RWPE2 (cell line): Measurements from ENCODE around the gene EBPL.

Experiments
- ATAC-seq: fragments of 200-7000 bp; cut with Tn5 transposase; 3 replicates; pipeline ENCODE4 v1.9.1; 2021; ENCODE audit warnings: low read depth
- DNase-seq: peaks from one replicate; pipeline ENCODE4 v3.0.0-alpha.2; 2020; ENCODE audit warnings: low spot score
- H3K27ac ChIP-seq: fragments of 450-650 bp; 2 replicates; pipeline ENCODE4 v1.5.1; 2017; ENCODE audit warnings: mild to moderate bottlenecking; ENCODE audit not compliant: poor library complexity, severe bottlenecking
- H3K27me3 ChIP-seq: fragments of 250-450 bp; sonication (Bioruptor Pico); 2 replicates; pipeline ENCODE4 v1.5.1; 2021; ENCODE audit warnings: mild to moderate bottlenecking, moderate library complexity; ENCODE audit not compliant: insufficient read depth, poor library complexity, severe bottlenecking
- H3K36me3 ChIP-seq: fragments of 250-450 bp; sonication (Bioruptor Pico); 2 replicates; pipeline ENCODE4 v1.5.1; 2020; ENCODE audit warnings: low read depth, mild to moderate bottlenecking, moderate library complexity
- H3K4me1 ChIP-seq: fragments of 250-450 bp; sonication (Bioruptor Pico); 2 replicates; pipeline ENCODE4 v1.5.1; 2021; ENCODE audit warnings: mild to moderate bottlenecking, moderate library complexity; ENCODE audit not compliant: insufficient read depth, poor library complexity, severe bottlenecking
- H3K4me3 ChIP-seq: fragments of 250-450 bp; sonication (Bioruptor Pico); 2 replicates; pipeline ENCODE4 v1.5.1; 2021; ENCODE audit warnings: mild to moderate bottlenecking, moderate library complexity; ENCODE audit not compliant: severe bottlenecking
- H3K9me3 ChIP-seq: fragments of 250-450 bp; sonication (Bioruptor Pico); 2 replicates; pipeline ENCODE4 v1.5.1; 2021; ENCODE audit warnings: mild to moderate bottlenecking, moderate library complexity; ENCODE audit not compliant: severe bottlenecking
- CTCF ChIP-seq: fragments of 450-650 bp; IDR thresholded peaks from one replicate; pipeline ENCODE4 v1.5.1; 2017; ENCODE audit warnings: mild to moderate bottlenecking, moderate library complexity; ENCODE audit not compliant: poor library complexity, severe bottlenecking

EBPL gene

GRCh38 chr13:49625392-49626079, 65.8 kb downstream of the EBPL start:
- no peak for ATAC-seq
- Histone ChIP-seq H3K4me1 (no peaks in the 10 kb centered on the region), H3K27ac (no peak overlapping the region), H3K36me3 (no peaks in the 10 kb centered on the region), H3K9me3 (no peaks in the 10 kb centered on the region), H3K27me3 (no peaks in the 10 kb centered on the region), H3K4me3 (no peak overlapping the region)
- TF ChIP-seq CTCF = no peak
- no peak for DNase-seq

GRCh38 chr13:49624229-49624628, 67.1 kb downstream of the EBPL start:
- Histone ChIP-seq H3K4me1 (no peaks in the 10 kb centered on the region), H3K4me3 (no peak overlapping the region), H3K27me3 (no peaks in the 10 kb centered on the region), H3K36me3 (no peaks in the 10 kb centered on the region), H3K9me3 (no peaks in the 10 kb centered on the region), H3K27ac (no peak overlapping the region)
- no peak for TF ChIP-seq CTCF
- DNase-seq (no peak), ATAC-seq (no peak)

- Histone ChIP-seq H3K9me3 (no peaks in the 10 kb centered on the region), H3K4me3 (no peak overlapping the region), H3K4me1 (no peaks in the 10 kb centered on the region), H3K36me3 (no peaks in the 10 kb centered on the region), H3K27me3 (no peaks in the 10 kb centered on the region), H3K27ac (no peak overlapping the region)
- DNase-seq (no peak), ATAC-seq (no peak)
- no peak for TF ChIP-seq CTCF
Measured at GRCh38 chr13:49622174-49622946, 68.9 kb downstream of the EBPL start.

GRCh38 chr13:49620170-49620621, 71.1 kb downstream of the EBPL start:
- Histone ChIP-seq H3K4me3 (no peak overlapping the region), H3K4me1 (no peaks in the 10 kb centered on the region), H3K36me3 (no peaks in the 10 kb centered on the region), H3K27me3 (no peaks in the 10 kb centered on the region), H3K27ac (no peak overlapping the region), H3K9me3 (no peaks in the 10 kb centered on the region)
- DNase-seq (no peak), ATAC-seq (no peak)
- TF ChIP-seq CTCF = no peak

DNA sequence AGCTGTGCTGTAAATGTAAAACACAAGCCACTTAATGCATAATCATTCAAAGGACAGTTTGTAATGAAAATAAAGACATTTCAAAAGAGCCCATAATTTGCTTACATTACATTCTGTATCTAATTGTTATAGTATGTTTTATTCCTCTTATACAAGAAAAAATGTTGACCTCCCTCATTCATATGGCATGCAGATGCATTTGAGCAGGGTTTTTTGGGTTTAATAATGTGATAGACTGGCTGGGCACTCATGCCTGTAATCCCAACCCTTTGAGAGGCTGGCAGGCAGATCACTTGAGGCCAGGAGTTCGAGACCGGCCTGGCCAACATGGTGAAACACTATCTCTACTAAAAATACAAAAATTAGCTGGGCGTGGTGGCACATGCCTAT, 74.6 kb downstream of the EBPL start:
- H3K36me3 ChIP-seq = no peaks in the 10 kb centered on the region
- DNase-seq = no peak
- no peaks in the 10 kb centered on the region for H3K4me1 ChIP-seq
- no peaks in the 10 kb centered on the region for H3K9me3 ChIP-seq
- no peak overlapping the region for H3K27ac ChIP-seq
- no peaks in the 10 kb centered on the region for H3K27me3 ChIP-seq
- TF ChIP-seq CTCF = no peak
- no peak overlapping the region for H3K4me3 ChIP-seq
- no peak for ATAC-seq
